GM12878 (cell line): Measurements from ENCODE around the gene TUBB1. TPM values are rescaled to one million over a fixed set of nuclear protein-coding genes. Genes with fewer than 3 reads are reported as not detected.

Experiments
- ATAC-seq: fragments of 200-7000 bp; cut with Tn5 transposase; 3 replicates; pipeline ENCODE4 v1.9.1; 2020; ENCODE audit warnings: mild to moderate bottlenecking, moderate library complexity
- BruUV-seq: library from RNA; stranded (reverse); fragments of 400-500 nt; replicated peaks from 2 replicates; lab custom pipeline; 2021; lab: Mats Ljungman, UMichigan
- CTCF ChIA-PET: fragments of 300-600 bp; sonication (Branson Sonifier 250); formaldehyde crosslinking; extraction: SDS; loops from one replicate; lab custom pipeline; 2021; ENCODE audit warnings: inconsistent platforms; lab: Yijun Ruan, JAX
- POLR2A ChIA-PET: fragments of 350-600 bp; formaldehyde crosslinking; extraction: SDS; loops from one replicate; lab custom pipeline; 2021; ENCODE audit warnings: inconsistent platforms; lab: Charles Lee
- RAD21 ChIA-PET: fragments of 300-600 bp; sonication (Branson Sonifier 250); formaldehyde crosslinking; loops from one replicate; lab custom pipeline; 2023; ENCODE audit warnings: antibody characterized with exemption; ENCODE audit not compliant: unreplicated experiment; lab: Charles Lee
- SMC1A ChIA-PET: fragments of 300-600 bp; sonication (Branson Sonifier 250); formaldehyde crosslinking; loops from one replicate; lab custom pipeline; 2023; ENCODE audit not compliant: unreplicated experiment, uncharacterized antibody; lab: Charles Lee
- DNase-seq: peaks from one replicate; pipeline ENCODE4 v3.0.0-alpha.2; 2011; ENCODE audit warnings: low read depth, low spot score
- FAIRE-seq: peaks from 3 replicates; lab custom pipeline; 2011; peaks lifted over from hg19 to GRCh38; lab: Jason Lieb, UNC
- H2AFZ ChIP-seq: 2 replicates; pipeline ENCODE4 v1.6.0; 2011; ENCODE audit warnings: low read depth, low read length, control low read depth; ENCODE audit not compliant: control insufficient read depth
- H3K27ac ChIP-seq: 2 replicates; pipeline ENCODE4 v1.5.1; 2011; ENCODE audit warnings: control low read depth; ENCODE audit not compliant: control insufficient read depth, insufficient read depth
- H3K27me3 ChIP-seq, 2 experiments: replicated peaks in 1 of 2; 2 replicates each; pipeline versions ENCODE4 v1.6.0 to v1.6.1; 2011; ENCODE audit warnings: low read length in 1 of 2; ENCODE audit not compliant: control insufficient read depth in 2 of 2, insufficient read depth in 2 of 2
- H3K36me3 ChIP-seq, 2 experiments: 2 replicates each; pipeline ENCODE4 v1.5.1; 2011; ENCODE audit warnings: low read length in 1 of 2; ENCODE audit not compliant: control insufficient read depth in 2 of 2, insufficient read depth in 2 of 2
- H3K4me1 ChIP-seq: 2 replicates; pipeline ENCODE4 v1.6.1; 2011; ENCODE audit warnings: mild to moderate bottlenecking, low read length, moderate library complexity, mixed read lengths; ENCODE audit not compliant: control insufficient read depth, insufficient read depth
- H3K4me2 ChIP-seq: 2 replicates; pipeline ENCODE4 v1.6.0; 2011; ENCODE audit warnings: control low read depth; ENCODE audit not compliant: control insufficient read depth, insufficient read depth
- H3K4me3 ChIP-seq: fragments of 200-600 bp; sonication (generic); 2 replicates; pipeline ENCODE4 v1.5.1; 2016
- H3K79me2 ChIP-seq: 2 replicates; pipeline ENCODE4 v1.6.0; 2011; ENCODE audit warnings: low read length; ENCODE audit not compliant: control insufficient read depth, insufficient read depth
- H3K9ac ChIP-seq: 2 replicates; pipeline ENCODE4 v1.8.0; 2011; ENCODE audit warnings: low read length, control low read depth, mixed read lengths; ENCODE audit not compliant: control insufficient read depth, insufficient read depth
- H3K9me3 ChIP-seq: replicated peaks from 3 replicates; pipeline ENCODE4 v1.5.1; 2011; ENCODE audit warnings: mild to moderate bottlenecking, low read length; ENCODE audit not compliant: control insufficient read depth, insufficient read depth
- H4K20me1 ChIP-seq: 2 replicates; pipeline ENCODE4 v1.6.0; 2011; ENCODE audit not compliant: control insufficient read depth, insufficient read depth
- ASH2L ChIP-seq: fragments of 300-600, 200-600 bp; sonication (generic); IDR thresholded peaks from 2 replicates; pipeline ENCODE4 v1.6.1; 2017; ENCODE audit warnings: low read depth, mild to moderate bottlenecking, borderline replicate concordance
- CBX3 ChIP-seq: fragments of 200-600 bp; sonication (generic); IDR thresholded peaks from 2 replicates; pipeline ENCODE4 v1.6.1; 2016; ENCODE audit warnings: low read depth, borderline replicate concordance
- CHD1 ChIP-seq: IDR thresholded peaks from 2 replicates; pipeline ENCODE4 v1.6.1; 2012; ENCODE audit warnings: low read depth, low read length, improper control_type of control experiment
- CHD4 ChIP-seq: fragments of 200-600 bp; sonication (generic); IDR thresholded peaks from 2 replicates; pipeline ENCODE4 v1.6.1; 2016; ENCODE audit warnings: mild to moderate bottlenecking
- CREM ChIP-seq: IDR thresholded peaks from 2 replicates; pipeline ENCODE4 v1.6.1; 2014; ENCODE audit warnings: antibody characterized with exemption, low read depth
- FOS ChIP-seq: IDR thresholded peaks from 3 replicates; pipeline ENCODE4 v1.6.1; 2011; ENCODE audit warnings: borderline replicate concordance; ENCODE audit not compliant: insufficient read length; ENCODE audit errors: extremely low read depth
- MTA2 ChIP-seq: fragments of 450-650 bp; IDR thresholded peaks from 2 replicates; pipeline ENCODE4 v1.6.1; 2016; ENCODE audit warnings: low read depth, mild to moderate bottlenecking, moderate library complexity
- NBN ChIP-seq: fragments of 450-650 bp; IDR thresholded peaks from 2 replicates; pipeline ENCODE4 v1.6.1; 2016
- RBBP5 ChIP-seq: fragments of 200-600 bp; sonication (generic); conservative IDR thresholded peaks from 2 replicates; pipeline ENCODE4 v1.6.1; 2016
- SMARCA5 ChIP-seq: fragments of 450-650 bp; IDR thresholded peaks from 2 replicates; pipeline ENCODE4 v1.6.1; 2017; ENCODE audit warnings: mild to moderate bottlenecking
- SP1 ChIP-seq: IDR thresholded peaks from one replicate; pipeline ENCODE4 v1.6.1; 2011; ENCODE audit warnings: low read depth, low read length
- SRF ChIP-seq, 2 experiments: IDR thresholded peaks; 2 replicates each; pipeline ENCODE4 v1.6.1; 2011; ENCODE audit warnings: low read depth in 2 of 2, low read length in 2 of 2, mild to moderate bottlenecking in 1 of 2, moderate library complexity in 1 of 2
- STAT1 ChIP-seq: fragments of 450-650 bp; conservative IDR thresholded peaks from 2 replicates; pipeline ENCODE4 v1.6.1; 2014; ENCODE audit warnings: antibody characterized with exemption, mild to moderate bottlenecking
- TARDBP ChIP-seq: IDR thresholded peaks from 2 replicates; pipeline ENCODE4 v1.6.1; 2016; ENCODE audit warnings: borderline replicate concordance
- TCF7 ChIP-seq: IDR thresholded peaks from 2 replicates; pipeline ENCODE4 v1.6.1; 2014; ENCODE audit warnings: antibody characterized with exemption, borderline replicate concordance
- YY1 ChIP-seq: IDR thresholded peaks from 2 replicates; pipeline ENCODE4 v1.6.1; 2011; ENCODE audit warnings: low read depth, mild to moderate bottlenecking, low read length
- ZNF207 ChIP-seq: fragments of 450-650 bp; IDR thresholded peaks from 2 replicates; pipeline ENCODE4 v1.6.1; 2014; ENCODE audit warnings: antibody characterized with exemption, mild to moderate bottlenecking, borderline replicate concordance
- WGBS: methylation state at CpG from one replicate; pipeline ENCODE4 v1.1.6; 2016; ENCODE audit warnings: low lambda C conversion rate; ENCODE audit not compliant: insufficient replicate concordance, insufficient coverage; ENCODE audit errors: missing lambda C conversion rate; 5-methylcytosine and 5-hydroxymethylcytosine counted together
- in situ Hi-C: fragments of 300-500 bp; cut with MboI; formaldehyde crosslinking; loops from 9 replicates; pipeline ENCODE4 v1.14.3; 2018; ENCODE audit warnings: mixed read lengths
- intact Hi-C: fragments of 100-400 bp; cut with micrococcal nuclease; formaldehyde crosslinking; loops from one replicate; pipeline ENCODE4 v1.14.2; 2022; ENCODE audit not compliant: unreplicated experiment
- polyA plus RNA-seq, 11 experiments: library from polyadenylated mRNA; depleted of rRNA in 4 of 11; unstranded in 6 of 11; stranded (reverse) in 5 of 11; fragments of >200 nt; fragmentation: Nextera tagmentation in 4 of 11; fragmentation: Illumina TruSeq in 1 of 11; extraction: Ambion mirVana in 4 of 11; extraction: Trizol in 1 of 11; gene quantifications; 1 replicate in 1 of 11; 2 replicates in 10 of 11; pipeline versions ENCODE4 v1.2.1 to v1.2.3, GENCODE V29; 2011 to 2016; ENCODE audit warnings: inconsistent platforms in 2 of 11, missing spikeins in 2 of 11, low read depth in 1 of 11
- total RNA-seq, 4 experiments: library from RNA; depleted of rRNA in 3 of 4; stranded (reverse); fragments of >200 nt in 3 of 4; fragmentation: Illumina TruSeq in 1 of 4; extraction: Trizol in 1 of 4; gene quantifications; 2 replicates each; pipeline versions ENCODE4 v1.2.1 to v1.2.3, GENCODE V29; 2013 to 2021
- TF ChIP-seq, protein P1 (sequence below): fragments of 450-650 bp; conservative IDR thresholded peaks from 2 replicates; pipeline ENCODE4 v1.6.1; 2017; ENCODE audit warnings: mild to moderate bottlenecking, moderate library complexity
- TF ChIP-seq, protein P2 (sequence below): fragments of 450-650 bp; IDR thresholded peaks from 2 replicates; pipeline ENCODE4 v1.6.1; 2017; ENCODE audit warnings: antibody characterized with exemption, mild to moderate bottlenecking, moderate library complexity

TUBB1 gene
- total and polyA plus RNA-seq, 10 of the 15 experiments (the other 5 are each of a cell fraction or from before 2014, with no cell fraction given) = 0.02 to 0.20 (median 0.06) TPM; not detected in 3

DNA sequence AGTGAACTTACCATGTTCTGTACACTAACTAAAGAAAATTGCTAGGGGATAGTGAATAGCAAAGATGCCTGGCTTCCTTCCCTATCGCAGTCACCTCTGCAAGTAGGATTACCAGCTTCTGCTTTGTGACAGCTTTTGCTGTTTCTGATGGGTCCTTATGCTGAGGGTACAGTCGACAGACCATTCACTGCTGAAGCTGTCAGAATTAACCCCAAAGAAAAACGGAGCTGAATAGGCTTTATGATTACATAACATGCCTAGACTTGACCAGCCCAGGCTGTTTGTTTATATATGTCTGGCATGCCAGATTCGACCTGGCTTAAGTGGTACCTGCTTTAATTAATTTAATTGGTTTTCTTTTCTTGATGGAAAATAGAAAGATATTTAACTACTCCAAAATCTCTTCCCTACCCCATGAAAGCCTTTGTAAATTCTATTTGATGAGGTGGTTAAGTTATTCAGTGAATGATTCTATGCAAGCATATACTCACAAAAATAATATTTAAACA, 45.0 kb downstream of the TUBB1 start:
- no peaks in the 10 kb centered on the region for H3K36me3 ChIP-seq
- no peaks in the 10 kb centered on the region for H3K79me2 ChIP-seq
- H3K4me2 ChIP-seq = no peak overlapping the region
- ChIA-PET RAD21 (no interaction called here), POLR2A (no interaction called here), SMC1A (interaction anchor here (1.0 kb wide), 1 partner anchor 9 kb away, joined by 3 read pairs; no protein-coding TSS in a partner anchor), CTCF (interaction anchor here (0.9 kb wide), 1 partner anchor 23 kb away, joined by 3 read pairs; no protein-coding TSS in a partner anchor)
- H3K27ac ChIP-seq = no peak overlapping the region
- no peaks in the 10 kb centered on the region for H3K4me1 ChIP-seq
- DNase-seq = no peak
- ATAC-seq = no peak
- no peak overlapping the region for H2AFZ ChIP-seq
- no TSS peak for BruUV-seq
- in situ Hi-C loops (no loop called here), intact Hi-C loops (no loop called here)
- FAIRE-seq = no peak
- H4K20me1 ChIP-seq = no peaks in the 10 kb centered on the region
- H3K9ac ChIP-seq = no peak overlapping the region
- H3K9me3 ChIP-seq = no peaks in the 10 kb centered on the region
- no peak for TF ChIP-seq TCF7
- TF ChIP-seq, protein P1, sequence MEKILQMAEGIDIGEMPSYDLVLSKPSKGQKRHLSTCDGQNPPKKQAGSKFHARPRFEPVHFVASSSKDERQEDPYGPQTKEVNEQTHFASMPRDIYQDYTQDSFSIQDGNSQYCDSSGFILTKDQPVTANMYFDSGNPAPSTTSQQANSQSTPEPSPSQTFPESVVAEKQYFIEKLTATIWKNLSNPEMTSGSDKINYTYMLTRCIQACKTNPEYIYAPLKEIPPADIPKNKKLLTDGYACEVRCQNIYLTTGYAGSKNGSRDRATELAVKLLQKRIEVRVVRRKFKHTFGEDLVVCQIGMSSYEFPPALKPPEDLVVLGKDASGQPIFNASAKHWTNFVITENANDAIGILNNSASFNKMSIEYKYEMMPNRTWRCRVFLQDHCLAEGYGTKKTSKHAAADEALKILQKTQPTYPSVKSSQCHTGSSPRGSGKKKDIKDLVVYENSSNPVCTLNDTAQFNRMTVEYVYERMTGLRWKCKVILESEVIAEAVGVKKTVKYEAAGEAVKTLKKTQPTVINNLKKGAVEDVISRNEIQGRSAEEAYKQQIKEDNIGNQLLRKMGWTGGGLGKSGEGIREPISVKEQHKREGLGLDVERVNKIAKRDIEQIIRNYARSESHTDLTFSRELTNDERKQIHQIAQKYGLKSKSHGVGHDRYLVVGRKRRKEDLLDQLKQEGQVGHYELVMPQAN = no peak
- no peak for TF ChIP-seq RBBP5
- no peak for TF ChIP-seq CBX3
- TF ChIP-seq SMARCA5 = no peak
- TF ChIP-seq, protein P2, sequence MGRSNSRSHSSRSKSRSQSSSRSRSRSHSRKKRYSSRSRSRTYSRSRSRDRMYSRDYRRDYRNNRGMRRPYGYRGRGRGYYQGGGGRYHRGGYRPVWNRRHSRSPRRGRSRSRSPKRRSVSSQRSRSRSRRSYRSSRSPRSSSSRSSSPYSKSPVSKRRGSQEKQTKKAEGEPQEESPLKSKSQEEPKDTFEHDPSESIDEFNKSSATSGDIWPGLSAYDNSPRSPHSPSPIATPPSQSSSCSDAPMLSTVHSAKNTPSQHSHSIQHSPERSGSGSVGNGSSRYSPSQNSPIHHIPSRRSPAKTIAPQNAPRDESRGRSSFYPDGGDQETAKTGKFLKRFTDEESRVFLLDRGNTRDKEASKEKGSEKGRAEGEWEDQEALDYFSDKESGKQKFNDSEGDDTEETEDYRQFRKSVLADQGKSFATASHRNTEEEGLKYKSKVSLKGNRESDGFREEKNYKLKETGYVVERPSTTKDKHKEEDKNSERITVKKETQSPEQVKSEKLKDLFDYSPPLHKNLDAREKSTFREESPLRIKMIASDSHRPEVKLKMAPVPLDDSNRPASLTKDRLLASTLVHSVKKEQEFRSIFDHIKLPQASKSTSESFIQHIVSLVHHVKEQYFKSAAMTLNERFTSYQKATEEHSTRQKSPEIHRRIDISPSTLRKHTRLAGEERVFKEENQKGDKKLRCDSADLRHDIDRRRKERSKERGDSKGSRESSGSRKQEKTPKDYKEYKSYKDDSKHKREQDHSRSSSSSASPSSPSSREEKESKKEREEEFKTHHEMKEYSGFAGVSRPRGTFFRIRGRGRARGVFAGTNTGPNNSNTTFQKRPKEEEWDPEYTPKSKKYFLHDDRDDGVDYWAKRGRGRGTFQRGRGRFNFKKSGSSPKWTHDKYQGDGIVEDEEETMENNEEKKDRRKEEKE = no peak
- TF ChIP-seq SP1 = no peak
- no peak for TF ChIP-seq SRF (IDR thresholded peaks at IDR 0.05; ENCODE audit: low read depth in 2 of 2, low read length in 2 of 2)
- no peak for TF ChIP-seq ZNF207
- no peak for TF ChIP-seq TARDBP
- TF ChIP-seq CHD1 = no peak
- TF ChIP-seq ASH2L = no peak
- TF ChIP-seq CHD4 = no peak
- no peak for TF ChIP-seq YY1
- no peak for TF ChIP-seq STAT1
- TF ChIP-seq NBN = no peak
- no peak for TF ChIP-seq FOS
- no peak for TF ChIP-seq CREM
- no peak for TF ChIP-seq MTA2
- 30% methylated on average over 4 of the region's 4 CpGs for WGBS
- no peak overlapping the region for H3K4me3 ChIP-seq
- no peaks in the 10 kb centered on the region; a peak in 2 of 4 replicates for H3K27me3 ChIP-seq
